Embryonic facial prominence (tissue), 1 donor: Measurements from ENCODE around the gene KL.

ENCODE experiments used
- DNase-seq: peaks from one replicate; pipeline ENCODE4 v3.0.0-alpha.2; 2016; ENCODE audit errors: extremely low spot score

Gene KL

DNA sequence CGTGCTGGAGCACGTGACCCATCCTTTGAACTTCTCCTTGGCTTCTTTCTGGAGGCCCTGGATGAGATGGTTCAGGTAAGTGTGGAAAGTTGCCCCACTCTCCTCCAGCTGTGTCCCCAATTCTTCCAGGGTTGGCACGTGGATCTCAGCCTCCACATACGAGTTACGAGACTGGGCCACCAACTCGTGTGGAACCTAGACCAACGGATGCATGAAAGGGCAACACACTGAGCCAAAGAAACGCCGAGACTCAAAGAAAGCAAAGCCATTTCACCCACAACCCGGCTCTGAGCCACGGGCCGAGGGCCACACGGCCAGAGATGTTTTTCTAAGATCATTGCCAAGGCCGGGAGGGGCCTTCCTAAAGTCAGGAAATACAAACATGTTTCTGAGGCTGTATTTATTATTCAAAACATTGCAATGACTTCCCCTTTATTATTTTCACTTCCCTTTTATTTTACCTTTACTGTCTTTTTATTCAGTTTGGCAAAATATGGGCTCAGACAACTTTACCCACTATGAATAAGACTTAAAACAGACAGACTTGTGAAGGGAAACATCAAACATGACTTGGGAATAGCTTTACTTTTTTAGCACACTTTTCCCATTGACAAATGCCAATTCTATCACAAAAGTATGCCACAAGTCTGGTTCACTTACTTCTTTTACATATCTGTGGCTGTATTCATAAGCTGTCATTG, 94.6 kb downstream of the KL start:
- DNase-seq = no peak

DNA sequence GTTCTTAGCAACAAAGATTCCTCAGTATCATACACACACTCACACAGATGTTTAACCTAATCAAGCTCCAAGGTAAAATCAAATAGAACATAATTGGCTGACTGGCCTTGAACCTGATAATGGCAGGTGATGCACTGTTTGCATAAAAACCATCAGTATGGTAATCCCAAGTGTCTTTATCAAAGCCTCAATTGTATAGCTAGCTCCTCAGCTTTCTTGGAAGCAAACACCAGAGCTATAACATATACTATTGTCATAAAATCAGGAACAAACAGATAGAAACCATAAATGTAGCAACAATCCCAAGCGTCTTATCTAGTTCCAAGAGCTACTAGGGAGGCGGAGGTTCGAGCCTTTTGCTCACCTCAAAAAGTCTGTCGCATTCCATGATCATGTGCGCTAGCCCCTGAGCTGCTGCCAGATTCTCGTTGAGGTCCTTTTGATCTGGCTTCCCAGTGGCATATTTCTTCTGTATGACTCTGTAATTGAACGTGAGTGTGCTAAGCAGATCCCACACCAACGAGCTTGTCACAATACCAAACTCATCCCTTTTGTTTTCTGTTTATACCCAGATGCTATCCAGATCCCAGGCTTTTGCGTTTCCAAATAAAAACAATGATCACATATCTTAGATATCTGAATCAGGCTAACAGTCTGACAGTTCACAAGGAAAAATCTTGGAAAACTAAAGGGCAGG, 95.3 kb downstream of the KL start:
- DNase-seq = no peak

DNA sequence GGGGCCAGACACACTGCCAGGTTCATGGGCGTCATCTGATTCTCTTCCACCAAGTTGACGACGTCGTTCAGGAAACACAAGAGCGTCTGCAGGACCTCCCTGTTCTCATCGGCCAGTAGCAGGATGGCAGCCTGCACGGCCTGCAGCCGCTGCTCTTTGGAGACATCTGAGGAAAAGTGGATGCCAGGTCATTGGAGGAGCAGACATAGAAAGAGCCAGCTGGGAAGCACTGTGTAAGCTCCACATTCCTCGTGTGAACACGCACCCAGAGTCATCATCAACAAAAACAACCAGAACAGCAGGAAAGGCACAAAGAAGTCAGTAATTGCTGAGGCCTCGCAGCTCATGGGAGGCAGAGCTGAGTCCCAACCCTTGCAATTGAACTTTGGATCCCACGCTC, 96.5 kb downstream of the KL start:
- no peak for DNase-seq

DNA sequence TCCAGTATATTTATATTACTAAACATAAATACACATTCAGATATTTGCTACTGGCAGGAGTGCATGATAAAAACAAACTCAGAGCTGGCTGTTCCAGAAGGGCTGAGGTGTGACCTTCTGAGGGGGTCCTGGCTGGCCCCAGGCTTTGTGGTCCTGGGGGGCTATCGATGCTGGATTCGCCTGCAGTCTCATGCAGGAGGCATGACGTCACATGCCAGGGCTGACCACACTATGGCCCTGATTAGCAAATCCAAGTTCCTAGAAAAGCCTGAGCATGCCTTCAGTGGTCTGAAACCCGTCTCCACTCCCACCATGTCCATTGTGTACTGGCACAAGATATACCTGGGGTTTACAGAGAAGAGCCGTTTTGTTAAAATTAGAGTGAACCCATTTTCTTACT, 97.9 kb downstream of the KL start:
- no peak for DNase-seq

DNA sequence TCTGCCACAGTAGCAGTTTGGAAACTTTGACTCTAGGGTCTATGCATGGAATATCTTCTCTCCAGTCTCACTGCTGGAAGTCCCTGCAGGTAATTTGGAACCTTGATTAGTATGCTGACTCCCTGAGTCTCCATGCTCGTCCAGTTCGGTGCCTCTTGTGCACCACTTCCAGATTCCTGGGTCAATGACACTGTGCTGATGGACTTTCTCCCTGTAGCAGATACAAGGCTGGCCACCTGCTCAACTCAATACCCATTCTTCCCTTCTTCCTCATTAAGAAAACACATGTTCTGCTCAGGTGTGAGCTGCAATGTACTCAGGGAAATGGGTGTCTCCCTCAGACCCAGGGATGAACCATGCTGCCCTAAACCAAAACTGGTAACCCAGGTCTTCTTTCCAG, 99.1 kb downstream of the KL start:
- no peak for DNase-seq
